Pancreas (tissue), 10 donors: ENCODE results near the gene MST1R. TPM values are rescaled to one million over a fixed set of nuclear protein-coding genes. Genes with fewer than 3 reads are reported as not detected.
"Not testable (repeated sequence)": the region's sequence is repeated elsewhere in the genome, so short reads cannot be mapped to it uniquely, and the experiment has no call there.

ENCODE experiments used
- ATAC-seq, 4 donors: fragments of 200-7000 bp; cut with Tn5 transposase; one replicate each; pipeline versions ENCODE4 v1.8.0 to v1.9.1; 2020; ENCODE audit warnings: mild to moderate bottlenecking in 4 of 4, moderate library complexity in 4 of 4
- DNase-seq, 6 donors: peaks; one replicate each; pipeline ENCODE4 v3.0.0-alpha.2; 2020
- FAIRE-seq: peaks from 2 replicates; lab custom pipeline; 2012; peaks lifted over from hg19 to GRCh38; lab: Jason Lieb, UNC
- H3K27ac ChIP-seq, 4 donors: fragments of 200-600 bp; sonication (generic); 1 replicate in 3 of 4; 2 replicates in 1 of 4; pipeline versions ENCODE4 v1.5.0 to v1.8.0; 2020
- H3K27me3 ChIP-seq, 4 donors: fragments of 200-600 bp; one replicate each; pipeline ENCODE4 v1.8.0; 2021
- H3K36me3 ChIP-seq, 3 donors: fragments of 200-600 bp; sonication (generic) in 1 of 3; one replicate each; pipeline versions ENCODE4 v1.5.0 to v1.8.0; 2020 to 2021
- H3K4me1 ChIP-seq, 3 donors: fragments of 200-600 bp; one replicate each; pipeline ENCODE4 v1.8.0; 2021
- H3K4me3 ChIP-seq, 4 donors: fragments of 200-600 bp; sonication (generic) in 2 of 4; one replicate each; pipeline versions ENCODE4 v1.5.0 to v1.8.0; 2020 to 2021
- H3K9me3 ChIP-seq, 4 donors: fragments of 200-600 bp; one replicate each; pipeline ENCODE4 v1.8.0; 2021
- CTCF ChIP-seq, 4 donors: fragments of 200-600 bp; sonication (generic) in 3 of 4; IDR thresholded peaks; one replicate each; pipeline versions ENCODE4 v1.5.0 to v1.8.0; 2021; ENCODE audit warnings: antibody characterized with exemption in 4 of 4
- WGBS, 2 donors: extraction: QIAGEN DNeasy Blood & Tissue Kit; methylation state at CpG; one replicate each; pipeline ENCODE4 v1.1.7; 2013; 5-methylcytosine and 5-hydroxymethylcytosine counted together
- intact Hi-C, 3 donors: fragments of 100-400 bp; cut with DNase I; formaldehyde crosslinking; loops; one replicate each; pipeline versions ENCODE4 v1.11.1 to v1.14.2; 2022
- polyA plus RNA-seq, 2 donors: library from polyadenylated mRNA; stranded (reverse); fragments of 200-250 nt; gene quantifications; one replicate each; pipeline ENCODE4 v1.2.3, GENCODE V29; 2013
- total RNA-seq, 6 donors: library from RNA; stranded (reverse); fragmentation: NEBNext Ultra II Directional in 4 of 6; extraction: Animal tissue kit (Norgen Biotek cat#: 25700) in 4 of 6; gene quantifications; one replicate each; pipeline versions ENCODE4 v1.2.1 to v1.2.4, GENCODE V29; 2021 to 2023
- donor health status: healthy with polysubstance abuse.
- donor health status: DM: no; HTN: no; CAD: no; lungs with moderate emphysema.
- donor health status: DM: no; HTN: no; CAD: no.
- donor health status: control.
- donor health status: control.
- donor health status: Bipolar disorder and iron deficiency.
- donor health status: DM: yes; HTN: yes; CAD: no.
- donor health status: DM: no; HTN: no; CAD: no.
- donor health status: DM: no; HTN: no; CAD: no.
- donor health status: DM: yes; HTN: yes; CAD: no.

The MST1R gene
- total and polyA plus RNA-seq, 8 donors, result 4.9 to 14.7 (median 7.0) TPM

- 0% methylated on average over 64 to 74 of the region's 74 CpGs for WGBS, 2 donors
- Histone ChIP-seq H3K27me3 (no peaks in the 10 kb centered on the region), H3K4me1 (peaks cover 0 to 8% (median 5%) of the 10 kb centered on the region in 3 donors), H3K36me3 (no peaks in the 10 kb centered on the region), H3K9me3 (no peaks in the 10 kb centered on the region), H3K27ac (peak within 1 kb of the TSS; percentile 83 to 92 (median 88)), H3K4me3 (peak within 1 kb of the TSS; percentile 65 to 96 (median 82))
- FAIRE-seq (peak; percentile 85), ATAC-seq (peak; percentile 97 to 99 (median 98)), DNase-seq (peak; percentile 95 to 99 (median 96))
- no peak for TF ChIP-seq CTCF (IDR thresholded peaks at IDR 0.05)
- intact Hi-C loops, result no loop called here
Measured at GRCh38 chr3:49939858-49940666, 36.4 kb upstream of the MST1R start, which contains the start of gene RBM6. TSS of gene RBM6 (plus strand) at chr3:49940150. CDS start at chr3:49962642, 22,492 bp downstream.

DNA sequence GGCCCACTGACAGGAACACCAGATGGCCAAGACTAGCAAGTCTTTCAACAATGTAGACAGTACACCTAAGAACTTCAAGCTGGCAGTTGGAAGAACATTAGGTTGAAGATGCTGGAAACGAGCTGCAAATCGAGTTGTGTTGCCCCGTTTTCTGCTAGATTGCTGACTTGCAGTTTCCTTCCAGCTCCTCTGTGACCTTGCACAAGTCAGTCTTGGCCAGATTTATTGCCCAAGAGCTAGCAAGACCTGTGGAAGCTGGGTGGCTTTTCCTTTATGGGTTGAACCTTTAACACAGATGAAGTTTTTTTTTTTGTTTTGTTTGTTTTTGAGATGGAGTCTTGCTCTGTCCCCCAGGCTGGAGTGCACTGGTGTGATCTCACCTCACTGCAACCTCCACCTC lies 33.4 kb upstream of the MST1R start:
- WGBS, 2 donors, result 19 to 21% methylated on average over 3 of the region's 3 CpGs
- no peaks in the 10 kb centered on the region for H3K27me3 ChIP-seq
- H3K4me1 ChIP-seq, result peaks cover 0 to 8% (median 5%) of the 10 kb centered on the region in 3 donors
- no peak overlapping the region for H3K27ac ChIP-seq
- no peak for TF ChIP-seq CTCF (IDR thresholded peaks at IDR 0.05)
- H3K36me3 ChIP-seq, result no peaks in the 10 kb centered on the region
- no peak for FAIRE-seq
- ATAC-seq, result no peak
- no peak overlapping the region for H3K4me3 ChIP-seq
- intact Hi-C loops, result no loop called here
- DNase-seq, result no peak
- no peaks in the 10 kb centered on the region for H3K9me3 ChIP-seq

- FAIRE-seq, H3K27ac ChIP-seq, intact Hi-C loops, H3K4me1 ChIP-seq, H3K36me3 ChIP-seq, H3K4me3 ChIP-seq, DNase-seq, H3K27me3 ChIP-seq, ATAC-seq, H3K9me3 ChIP-seq: not testable (repeated sequence)
- 91% methylated on average over 15 of the region's 15 CpGs for WGBS, 2 donors
Measured at GRCh38 chr3:49932281-49932680, 28.6 kb upstream of the MST1R start.

DNA sequence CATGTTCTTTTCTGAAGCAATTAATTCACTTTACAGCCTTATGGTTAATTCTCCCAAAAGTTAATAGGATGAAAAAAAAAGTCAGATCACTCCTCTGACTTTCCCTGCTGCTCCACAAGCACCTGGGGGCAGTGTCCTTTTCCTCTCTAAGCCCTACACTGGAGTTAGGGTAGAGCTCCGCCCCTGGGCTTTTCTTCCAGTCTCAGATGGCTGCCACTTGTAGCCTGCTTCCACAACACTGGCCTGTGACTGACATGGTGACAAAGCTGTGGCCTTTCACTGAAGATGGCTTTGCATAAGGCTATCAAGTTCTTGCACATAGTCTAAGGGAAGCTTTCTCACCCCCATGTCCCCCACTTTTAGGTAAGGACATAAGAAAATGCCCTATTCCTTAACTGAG lies 27.2 kb upstream of the MST1R start:
- ATAC-seq, result peak in 2 of 4 donors; percentile 21 to 33
- intact Hi-C loops, result no loop called here
- DNase-seq, result peak in 2 of 6 donors; percentile 42 to 51
- Histone ChIP-seq H3K4me1 (peaks cover 0 to 7% (median 0%) of the 10 kb centered on the region in 3 donors), H3K9me3 (no peaks in the 10 kb centered on the region), H3K4me3 (no peak overlapping the region), H3K36me3 (no peaks in the 10 kb centered on the region), H3K27ac (no peak overlapping the region), H3K27me3 (no peaks in the 10 kb centered on the region)
- WGBS, 2 donors, result 81 to 82% methylated on average over 1 of the region's 1 CpG
- no peak for TF ChIP-seq CTCF (IDR thresholded peaks at IDR 0.05)
- no peak for FAIRE-seq

GRCh38 chr3:49930168-49930690 lies 26.6 kb upstream of the MST1R start:
- no peaks in the 10 kb centered on the region for H3K36me3 ChIP-seq
- 24 to 26% methylated on average over 16 of the region's 16 CpGs for WGBS, 2 donors
- peak in 3 of 4 donors; percentile 0 to 8 (median 3) for ATAC-seq

More at GRCh38 chr3:49930168-49930690, 26.6 kb upstream of the MST1R start:
- Histone ChIP-seq H3K4me3 (peak overlapping the region; percentile 56 to 95 (median 78)), H3K9me3 (no peaks in the 10 kb centered on the region), H3K27me3 (no peaks in the 10 kb centered on the region), H3K27ac (peak overlapping the region; percentile 67 to 87 (median 84)), H3K4me1 (peaks cover 0 to 7% (median 0%) of the 10 kb centered on the region in 3 donors)
- DNase-seq (no peak), FAIRE-seq (no peak)
- no peak for TF ChIP-seq CTCF (IDR thresholded peaks at IDR 0.05)
- intact Hi-C loops, result no loop called here
